Stimulated activated CD4-positive, alpha-beta T cell treated with anti-CD3 and anti-CD28 coated beads, TNF-alpha, amount 100 ng/mL, for 48 hours (primary cell): ENCODE data around the gene PNPLA7.

ENCODE experiments used
- DNase-seq, 3 donors: peaks; one replicate each; pipeline ENCODE4 v3.0.0-alpha.2; 2020; ENCODE audit warnings: low read depth in 3 of 3

PNPLA7 gene

DNA sequence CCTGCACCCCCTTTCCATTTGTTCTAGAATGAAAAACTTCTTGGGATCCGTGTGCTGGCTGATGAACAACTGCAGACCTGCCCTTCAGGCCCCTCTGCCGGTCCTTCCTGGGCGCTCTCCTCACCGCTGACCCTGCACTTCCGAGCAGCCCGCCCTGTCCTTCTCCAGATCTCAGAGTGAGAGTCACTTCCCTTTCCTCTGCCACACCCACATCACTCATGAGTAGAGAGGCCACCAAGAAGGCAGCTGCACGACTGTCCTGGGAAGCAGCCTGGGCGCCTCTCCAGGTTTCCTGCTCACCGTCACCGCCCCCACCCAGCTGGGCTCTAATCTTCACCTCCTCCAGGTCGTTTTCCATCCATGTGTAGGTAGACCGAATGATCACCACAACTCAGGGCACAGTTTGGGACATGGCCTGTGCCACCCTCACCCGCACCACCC is 56.1 kb downstream of the PNPLA7 start:
- no peak for DNase-seq

DNA sequence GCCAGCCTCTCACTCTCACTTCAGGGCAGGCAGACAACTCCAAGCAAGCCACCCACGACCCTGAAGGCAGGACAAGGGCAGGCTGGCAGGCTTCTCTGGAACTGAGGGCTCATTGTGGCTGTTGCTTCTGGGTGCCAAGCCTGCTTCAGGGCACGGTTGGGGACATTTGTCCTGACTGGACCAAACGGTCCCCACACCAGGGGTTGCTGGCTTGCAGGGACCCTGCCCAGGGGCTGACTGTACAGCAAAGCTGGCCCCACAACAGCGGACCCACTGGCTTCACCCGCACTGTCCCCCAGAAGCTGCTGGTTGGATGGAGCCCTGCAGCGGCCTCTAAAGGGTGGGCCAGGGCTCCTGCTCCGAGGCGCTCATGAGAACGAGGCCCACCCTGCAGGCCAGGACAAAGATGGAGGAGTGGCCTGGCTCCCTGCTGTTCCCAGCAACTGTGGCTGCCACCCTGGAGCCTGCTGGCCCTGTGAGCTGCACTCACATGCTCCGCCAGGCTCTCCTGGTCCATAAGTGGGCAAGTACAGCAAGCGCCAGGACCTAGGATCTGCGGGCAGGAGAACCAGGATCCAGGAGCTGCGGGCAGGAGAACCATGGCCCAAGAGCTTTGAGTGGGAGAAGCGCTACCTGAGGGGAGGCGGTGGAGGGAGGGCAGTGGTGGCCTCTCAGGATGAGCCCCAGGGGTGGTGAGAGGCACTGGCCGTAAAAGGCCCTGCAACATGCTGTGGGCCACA is 56.7 kb downstream of the PNPLA7 start:
- DNase-seq: no peak

DNA sequence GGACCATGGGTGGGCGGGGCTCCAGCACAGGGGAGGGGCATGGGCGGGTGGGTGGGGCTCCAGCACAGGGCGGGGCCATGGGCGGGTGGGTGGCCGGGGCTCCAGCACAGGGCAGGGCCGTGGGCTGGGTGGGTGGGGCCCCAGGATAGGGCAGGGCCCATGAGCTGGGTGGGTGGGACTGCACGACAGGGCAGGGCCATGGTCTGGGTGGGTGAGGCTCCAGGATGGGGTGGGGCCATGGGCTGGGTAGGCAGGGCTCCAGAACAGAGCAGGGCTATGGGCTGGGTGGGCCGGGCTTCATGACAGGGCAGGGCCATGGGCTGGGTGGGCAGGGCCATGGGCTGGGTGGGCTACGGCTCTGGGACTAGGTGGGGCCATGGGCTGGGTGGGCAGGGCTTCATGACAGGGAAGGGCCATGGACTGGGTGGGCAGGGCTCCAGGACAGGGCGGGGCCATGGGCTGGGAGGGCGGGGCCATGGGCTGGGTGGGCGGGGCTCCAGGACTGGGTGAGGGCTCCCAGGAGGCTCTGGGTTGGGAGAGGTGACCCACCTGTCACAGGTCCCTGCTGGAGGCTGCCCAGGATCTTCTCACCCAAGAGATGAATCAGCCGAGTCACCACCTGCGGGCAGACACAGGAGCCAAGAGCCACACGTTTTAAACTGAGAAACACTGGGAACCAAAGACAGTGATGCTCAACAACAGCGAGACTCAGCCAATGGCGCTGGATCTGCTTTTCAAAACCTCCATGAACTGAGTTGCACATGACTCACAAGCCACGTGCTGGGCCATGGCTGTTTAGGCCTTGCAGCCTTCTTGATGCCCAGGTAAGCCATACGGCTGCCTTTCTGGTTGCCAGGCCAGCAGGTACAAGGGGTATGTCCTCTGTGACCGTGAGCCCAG is 57.5 kb downstream of the PNPLA7 start:
- DNase-seq: peak in 1 of 3 donors; percentile 26

DNA sequence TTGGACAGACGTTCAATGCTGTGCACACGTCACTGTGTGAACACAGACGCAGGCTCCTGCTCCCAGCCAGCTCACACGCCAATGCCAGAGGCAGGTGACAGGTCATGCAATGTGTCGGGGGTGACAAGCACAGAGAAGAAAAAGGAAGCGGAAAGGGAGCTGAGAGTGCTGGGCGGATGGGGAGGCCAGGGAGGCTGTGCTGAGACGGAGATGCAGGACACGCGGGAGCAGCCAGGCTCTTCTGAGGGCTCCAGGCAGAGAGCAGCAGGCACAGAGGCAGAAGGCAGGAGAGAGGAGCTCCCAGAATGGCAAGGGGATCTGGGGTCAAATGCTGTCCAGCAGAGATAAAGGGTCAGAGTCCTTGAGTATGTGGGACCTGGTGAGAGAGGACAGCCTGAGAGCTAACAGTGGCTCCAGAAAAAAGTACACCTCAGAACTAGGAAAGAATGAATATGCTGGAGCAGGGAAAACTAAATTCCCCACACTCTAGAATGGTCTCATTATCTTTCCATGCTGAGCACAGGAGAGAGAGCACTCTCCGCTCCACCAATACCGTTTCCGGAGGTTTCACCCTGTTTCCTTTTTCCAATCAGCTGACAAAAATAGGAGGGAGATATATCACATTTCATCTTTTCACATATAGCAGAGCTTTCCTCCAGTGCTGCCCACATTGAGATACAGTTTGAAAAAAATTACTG is 58.3 kb downstream of the PNPLA7 start:
- no peak for DNase-seq

DNA sequence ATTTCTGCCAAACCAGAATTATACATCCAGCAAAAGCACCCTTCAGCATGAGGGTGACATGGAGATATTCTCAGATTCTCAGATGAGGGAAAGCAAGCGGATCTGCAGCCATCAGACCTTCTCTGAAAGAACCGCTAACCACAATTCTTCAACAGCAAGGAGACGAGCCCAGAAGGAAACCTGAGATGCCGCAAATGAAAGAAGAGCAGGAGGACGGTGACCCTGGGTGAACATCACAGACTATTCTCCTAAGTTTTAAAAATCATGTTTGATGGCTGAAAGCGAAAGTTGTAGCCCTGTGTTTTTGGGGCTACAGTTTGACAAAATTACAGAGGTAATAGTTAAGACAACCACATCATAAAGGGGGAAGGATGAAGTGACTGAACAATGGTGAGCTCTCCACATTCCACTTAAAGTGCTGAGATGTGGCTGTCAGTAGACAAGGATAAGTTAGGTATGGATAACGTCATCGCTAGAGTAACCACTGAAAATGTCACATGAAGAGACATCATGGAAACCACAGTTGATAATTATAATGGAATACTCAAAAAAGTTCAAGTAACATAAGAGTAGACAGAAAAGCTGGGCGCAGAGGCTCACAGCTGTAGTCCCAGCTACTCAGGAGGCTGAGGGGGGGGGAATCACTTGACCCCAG is 59.5 kb downstream of the PNPLA7 start:
- DNase-seq: no peak

DNA sequence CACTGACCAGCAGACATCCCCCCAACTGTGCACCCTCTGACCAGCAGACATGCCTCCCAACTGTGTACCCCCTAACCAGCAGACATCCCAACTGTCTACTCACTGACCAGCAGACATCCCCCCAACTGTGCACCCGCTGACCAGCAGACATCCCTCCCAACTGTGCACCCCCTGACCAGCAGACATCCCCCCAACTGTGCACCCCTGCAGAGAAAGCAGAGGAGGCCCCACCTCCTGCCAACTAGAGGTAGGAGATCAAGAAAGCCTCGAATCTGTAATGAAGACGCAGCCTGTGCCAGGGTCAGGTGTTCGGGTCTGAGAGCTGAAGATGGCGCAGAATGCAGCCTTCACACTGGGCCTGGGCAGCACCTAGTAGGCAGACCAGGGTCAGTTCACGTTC is 61.3 kb downstream of the PNPLA7 start:
- DNase-seq: no peak

DNA sequence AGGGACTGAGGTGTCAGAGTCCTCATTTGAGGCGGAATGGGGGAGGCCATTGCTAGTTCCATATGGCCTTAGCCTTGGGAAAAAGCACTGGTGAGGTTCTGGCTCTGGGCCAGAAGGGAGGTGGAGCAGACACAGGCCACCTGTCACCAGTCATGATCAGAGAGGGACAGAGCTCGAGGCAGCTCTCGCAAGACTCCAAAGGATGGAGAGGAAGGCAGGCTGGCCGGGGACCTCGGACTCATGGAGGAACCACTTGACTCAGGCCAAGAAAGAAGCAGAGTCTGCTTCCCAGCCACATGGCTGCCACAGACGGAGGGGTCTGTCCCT is 61.9 kb downstream of the PNPLA7 start:
- no peak for DNase-seq

DNA sequence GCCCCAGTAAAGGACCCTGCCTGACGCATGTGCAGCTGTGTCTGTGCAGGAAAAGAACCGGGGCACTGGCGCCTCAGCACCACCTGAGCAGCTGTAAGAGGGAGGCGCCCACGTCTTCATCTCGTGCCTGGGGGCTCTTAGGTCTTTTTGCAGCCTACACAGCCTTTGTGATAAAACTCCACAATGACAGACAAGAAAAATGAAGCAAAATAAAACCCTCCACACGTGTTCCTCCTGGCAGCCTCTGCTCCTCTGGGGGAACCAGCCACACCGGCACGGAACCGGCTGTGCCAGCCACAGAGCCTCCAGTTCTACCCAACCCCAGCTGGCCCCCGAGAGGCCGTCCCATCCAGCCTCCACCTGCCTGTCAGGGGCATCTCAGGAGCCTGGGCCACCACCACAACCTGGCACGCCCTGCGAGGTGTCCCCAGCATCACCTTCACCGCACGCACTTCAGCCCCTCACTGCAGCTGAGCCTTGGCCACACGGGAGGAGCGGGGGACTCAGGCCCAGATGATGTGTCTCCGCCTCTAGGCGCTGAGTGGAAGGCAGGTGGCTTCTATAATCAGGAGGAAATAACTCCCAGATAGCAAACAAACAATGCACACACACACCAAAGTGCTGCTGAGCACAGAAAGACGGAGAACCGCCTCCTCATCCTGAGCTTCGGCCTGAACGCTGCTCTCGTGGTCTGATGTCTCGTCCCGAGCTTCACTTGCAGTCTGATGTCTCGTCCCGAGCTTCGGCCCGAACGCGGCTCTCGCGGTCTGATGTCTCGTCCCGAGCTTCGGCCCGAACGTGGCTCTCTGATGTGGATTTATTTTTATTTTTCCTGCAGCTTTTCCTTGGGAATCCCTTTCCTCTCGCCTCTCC is 62.5 kb downstream of the PNPLA7 start:
- no peak for DNase-seq

DNA sequence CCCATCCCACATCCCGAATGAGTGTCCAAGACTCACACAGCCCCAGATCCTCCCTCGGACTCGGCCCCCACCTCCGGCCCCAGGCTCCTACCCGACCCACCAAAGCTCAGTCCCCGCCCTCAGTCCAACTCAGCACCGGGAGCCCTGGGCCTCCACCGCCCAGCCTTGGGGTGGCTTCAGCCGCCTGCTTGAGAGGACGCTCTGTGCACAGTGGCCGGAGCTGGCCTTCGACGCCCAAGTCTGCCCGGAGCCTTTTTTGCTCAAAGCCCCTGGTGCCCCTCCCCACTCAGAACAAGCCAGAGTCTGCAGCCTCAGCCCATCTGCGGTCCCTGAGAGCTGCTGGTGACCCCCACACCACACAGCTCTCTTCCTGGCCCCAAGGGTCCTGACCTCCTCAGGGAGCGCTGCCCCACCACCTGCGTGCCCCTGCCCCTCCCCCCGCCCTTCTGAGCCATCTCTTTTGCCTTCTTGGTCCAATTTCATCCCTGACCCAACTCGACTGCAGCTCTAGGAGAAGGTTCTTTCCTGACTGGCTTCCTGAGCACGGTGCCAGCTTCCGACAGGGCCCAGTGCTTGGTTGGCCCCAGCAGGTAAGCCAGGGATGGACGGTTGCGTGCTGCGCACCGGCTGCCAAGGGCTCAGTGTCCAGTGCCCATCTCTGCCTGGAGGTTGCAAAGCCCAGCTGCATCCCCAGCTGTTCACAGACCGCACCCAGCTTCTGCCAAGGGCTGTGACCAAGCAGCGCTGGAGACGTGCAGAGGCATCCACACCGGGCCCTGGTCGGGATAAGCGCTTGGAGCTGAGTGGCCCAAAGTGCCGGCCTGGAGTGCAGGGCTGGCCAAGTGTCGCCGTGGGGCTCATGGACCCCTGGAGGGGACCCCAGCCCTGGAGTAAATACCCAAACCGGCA is 63.4 kb downstream of the PNPLA7 start:
- no peak for DNase-seq

DNA sequence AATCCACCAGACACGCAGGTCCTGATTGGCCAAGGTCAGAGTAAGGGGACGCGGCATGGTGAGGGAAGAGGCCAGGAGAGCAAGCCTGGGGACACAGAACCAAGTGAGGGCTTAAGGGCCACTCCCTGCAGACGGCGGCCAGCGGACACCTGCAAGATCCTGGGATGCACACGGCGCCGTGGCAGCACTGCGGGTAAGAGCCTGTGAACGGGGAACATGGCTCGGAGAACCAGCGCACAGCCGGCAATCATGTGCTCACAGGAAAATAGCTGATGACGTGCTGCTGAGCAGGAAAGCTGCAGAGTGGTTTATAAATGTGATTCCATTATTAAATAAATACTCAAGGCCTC is 64.1 kb downstream of the PNPLA7 start:
- no peak for DNase-seq

DNA sequence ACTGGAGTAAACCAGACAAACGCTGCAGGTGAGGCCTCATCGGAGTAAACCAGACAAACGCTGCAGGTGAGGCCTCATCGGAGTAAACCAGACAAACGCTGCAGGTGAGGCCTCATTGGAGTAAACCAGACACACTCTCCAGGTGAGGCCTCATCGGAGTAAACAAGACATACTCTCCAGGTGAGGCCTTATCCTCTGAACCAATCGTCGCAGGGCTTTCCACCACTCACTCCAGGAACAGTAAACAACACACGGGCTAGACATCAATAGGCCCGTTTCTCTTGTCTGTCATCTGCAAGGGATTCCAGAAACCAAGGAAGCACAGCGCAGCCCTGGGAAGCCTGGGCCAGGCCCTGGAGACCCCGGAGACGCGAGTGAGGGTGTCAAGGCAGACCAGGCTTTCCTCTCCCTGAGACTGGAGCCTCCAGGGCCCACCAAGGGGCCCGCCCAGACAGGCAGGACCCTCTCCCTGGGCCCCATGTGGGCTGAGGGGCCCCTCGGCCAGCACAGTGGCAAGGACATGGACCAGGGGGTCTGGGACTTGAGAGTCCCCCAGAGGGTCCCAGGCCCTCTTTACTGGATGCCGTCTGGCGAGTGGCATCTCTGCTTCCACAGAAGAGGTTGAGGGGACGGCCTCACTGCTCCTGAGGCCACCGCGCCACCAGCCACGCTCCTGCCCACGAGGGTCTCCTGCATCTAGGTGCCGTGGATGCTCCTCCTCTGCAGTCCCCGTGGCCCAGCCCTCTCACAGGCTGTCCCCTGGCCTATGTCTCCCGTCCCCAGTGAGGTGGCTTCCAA is 64.7 kb downstream of the PNPLA7 start:
- DNase-seq: no peak

DNA sequence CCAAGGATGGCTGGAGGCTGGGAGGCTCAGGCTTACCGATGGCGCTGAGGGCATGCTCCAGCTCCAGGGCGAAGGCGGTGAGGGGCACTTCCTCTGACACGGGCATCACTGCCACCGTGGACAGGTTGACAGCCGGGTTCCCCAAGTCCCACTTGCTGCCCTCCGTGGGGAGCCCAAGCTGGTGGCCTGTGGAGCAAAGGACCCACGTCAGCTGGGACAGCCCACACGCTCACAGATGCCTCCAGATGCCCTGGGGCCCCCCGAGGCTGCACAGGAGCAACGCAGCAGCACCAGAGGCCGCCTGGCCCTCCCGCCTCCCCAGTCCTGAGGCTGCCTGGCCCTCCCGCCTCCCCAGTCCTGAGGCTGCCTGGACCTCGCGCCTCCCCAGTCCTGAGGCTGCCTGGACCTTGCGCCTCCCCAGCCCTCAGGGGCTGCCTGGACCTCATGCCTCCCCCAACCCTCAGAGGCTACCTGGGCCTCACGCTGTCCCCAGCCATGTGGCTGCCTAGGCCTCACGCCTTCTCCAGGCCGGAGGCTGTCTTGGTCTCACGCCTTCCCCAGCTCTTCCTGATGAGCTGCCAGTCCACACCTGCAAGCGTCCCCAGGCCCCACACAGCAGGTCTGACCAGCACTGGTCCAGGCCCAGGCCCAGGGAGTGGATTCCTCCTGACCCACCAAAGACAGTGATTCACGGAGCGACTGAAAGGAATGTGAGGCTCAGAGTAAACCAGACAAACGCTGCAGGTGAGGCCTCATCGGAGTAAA is 65.5 kb downstream of the PNPLA7 start:
- no peak for DNase-seq

DNA sequence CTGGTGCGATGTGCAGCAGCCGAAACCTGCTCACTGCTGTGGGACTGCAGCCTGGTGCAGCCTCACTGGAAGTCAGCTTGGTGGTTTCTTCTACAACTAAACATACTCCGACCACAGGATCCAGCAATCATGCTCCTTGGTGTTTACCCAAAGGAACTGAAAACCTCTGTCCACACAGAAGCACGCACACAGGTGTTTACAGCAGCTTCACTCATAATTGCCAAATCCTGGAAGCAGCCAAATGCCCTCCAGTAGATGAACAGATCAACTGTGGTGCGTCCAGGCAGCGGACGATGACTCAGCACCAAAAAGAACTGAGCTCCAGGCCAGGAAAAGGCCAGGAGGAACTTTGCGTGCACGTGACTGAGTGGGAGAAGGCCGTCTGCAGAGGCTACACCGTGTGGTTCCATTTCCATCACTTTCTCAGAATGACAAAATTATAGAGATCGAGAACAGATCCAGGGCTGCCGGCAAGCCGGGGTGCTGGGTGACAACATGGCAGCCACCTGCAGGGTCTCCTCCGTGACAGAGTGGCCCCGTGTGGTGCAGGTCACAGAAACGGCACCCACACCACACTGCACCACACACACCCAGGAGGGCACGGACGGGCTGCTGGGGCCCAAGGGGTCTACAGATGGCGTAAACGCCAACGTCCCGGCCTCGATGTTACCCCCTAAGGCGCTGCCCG is 68.0 kb downstream of the PNPLA7 start:
- DNase-seq: no peak

DNA sequence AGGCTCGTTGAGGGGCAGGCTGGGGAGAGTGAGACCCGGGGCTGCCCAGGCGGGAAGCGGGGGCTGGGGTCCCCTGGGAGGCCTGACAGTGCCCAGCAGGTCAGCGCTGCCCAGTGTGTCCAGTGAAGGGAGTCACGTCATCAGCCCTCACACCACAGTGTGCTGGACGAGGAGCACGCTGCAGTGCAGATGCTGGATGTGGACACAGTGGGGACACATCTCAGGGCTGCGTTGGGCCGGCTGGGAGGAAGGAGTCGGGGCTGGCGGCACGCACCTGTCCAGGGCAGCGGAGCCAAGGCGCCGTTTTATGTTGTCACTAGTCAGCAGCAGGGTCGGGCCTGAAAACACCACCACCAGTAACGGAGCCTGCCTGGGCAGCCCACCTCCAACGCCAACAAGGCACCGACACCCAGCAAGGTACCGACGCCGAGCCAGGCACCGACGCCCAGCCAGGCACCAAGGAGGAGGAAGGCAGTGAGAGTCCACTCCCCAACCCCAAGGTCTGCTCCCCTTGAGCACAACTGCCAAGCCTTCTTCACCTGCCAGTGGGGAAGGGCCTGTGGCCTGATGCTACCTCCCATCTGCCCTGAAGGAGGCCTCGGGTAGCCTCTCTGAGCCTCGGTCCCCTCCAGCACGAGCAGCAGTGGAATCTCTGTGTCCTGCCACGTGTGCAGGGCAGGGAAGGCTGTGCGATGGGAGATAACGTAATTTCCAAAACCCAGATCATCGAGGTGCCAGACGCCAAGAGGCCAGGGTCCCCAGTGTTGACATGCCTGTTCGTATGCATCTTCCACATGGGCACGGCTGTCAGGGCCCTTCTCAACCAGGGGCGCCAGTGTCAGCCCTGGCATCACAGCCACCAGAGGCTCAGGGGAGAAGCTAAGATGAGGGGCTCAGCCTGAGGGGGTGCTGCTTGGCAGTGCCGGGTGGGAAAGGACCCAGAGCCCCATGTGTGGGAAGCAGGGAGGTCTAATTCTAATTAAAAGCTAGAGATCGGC is 69.2 kb downstream of the PNPLA7 start:
- no peak for DNase-seq

DNA sequence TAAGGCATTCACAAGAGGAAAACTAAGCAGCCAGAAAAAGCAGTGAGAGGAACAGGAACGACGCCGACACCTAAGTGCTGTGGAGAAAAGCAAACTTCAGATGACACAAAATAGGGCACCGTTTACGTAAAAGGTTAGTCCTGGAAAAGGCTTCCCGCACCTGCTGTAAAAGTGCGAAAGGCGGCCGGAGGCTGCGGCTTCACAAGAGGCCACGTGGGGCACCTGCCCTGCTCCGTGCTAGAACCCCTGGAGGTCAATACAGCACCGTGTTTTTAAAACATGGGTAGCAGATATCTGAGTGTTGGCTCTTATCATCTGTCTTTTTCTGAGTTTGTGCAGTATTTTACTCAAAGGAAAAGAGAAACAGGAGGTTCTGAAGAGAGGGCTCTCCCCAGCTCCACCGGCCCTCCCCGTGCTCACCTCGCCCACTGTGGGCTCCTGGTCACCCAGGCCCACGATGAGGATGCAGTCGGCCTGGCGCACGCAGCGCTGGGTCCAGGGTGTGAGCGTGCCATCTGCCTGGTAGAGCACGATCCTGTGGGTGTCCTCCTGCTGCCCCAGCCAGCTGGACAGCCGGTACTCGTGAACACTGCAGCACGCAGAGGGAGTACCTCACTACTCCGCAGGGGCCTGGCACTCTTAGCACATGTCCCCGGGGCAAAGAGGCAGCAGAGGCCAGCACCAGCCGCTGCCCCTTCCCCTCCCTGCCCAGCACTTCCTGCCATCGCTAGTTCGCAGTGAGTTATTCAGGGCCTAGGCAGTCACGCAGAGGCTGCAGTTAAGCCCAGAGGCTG is 70.1 kb downstream of the PNPLA7 start:
- DNase-seq: no peak
